Hepatocyte (in vitro differentiated cells): ENCODE data around the gene ADORA2A. TPM values are rescaled to one million over a fixed set of nuclear protein-coding genes. Genes with fewer than 3 reads are reported as not detected.
A peak's percentile ranks its signal among the peaks of the same experiment; 100 is the strongest.

ENCODE experiments used
- DNase-seq: peaks from one replicate; pipeline ENCODE4 v3.0.0-alpha.2; 2016; ENCODE audit warnings: low spot score
- H2AFZ ChIP-seq: fragments of 200-600 bp; sonication (generic); 2 replicates; pipeline ENCODE4 v1.6.0; 2016; ENCODE audit warnings: antibody characterized with exemption, mild to moderate bottlenecking
- H3K27ac ChIP-seq: fragments of 200-600 bp; sonication (generic); 2 replicates; pipeline ENCODE4 v1.5.1; 2016; ENCODE audit warnings: mild to moderate bottlenecking
- H3K27me3 ChIP-seq: fragments of 200-600 bp; sonication (generic); 2 replicates; pipeline ENCODE4 v1.6.1; 2016
- H3K36me3 ChIP-seq: fragments of 200-600 bp; sonication (generic); replicated peaks from 2 replicates; pipeline ENCODE4 v1.5.1; 2016; ENCODE audit warnings: low read depth; ENCODE audit not compliant: insufficient read depth
- H3K4me1 ChIP-seq: fragments of 200-600 bp; sonication (generic); 2 replicates; pipeline ENCODE4 v1.5.1; 2016; ENCODE audit warnings: mild to moderate bottlenecking, moderate library complexity; ENCODE audit not compliant: insufficient read depth
- H3K4me2 ChIP-seq: fragments of 200-600 bp; sonication (generic); 2 replicates; pipeline ENCODE4 v1.6.0; 2016
- H3K4me3 ChIP-seq: fragments of 200-600 bp; sonication (generic); 2 replicates; pipeline ENCODE4 v1.5.1; 2016; ENCODE audit warnings: mild to moderate bottlenecking
- H3K79me2 ChIP-seq: fragments of 200-600 bp; sonication (generic); 2 replicates; pipeline ENCODE4 v1.6.0; 2017; ENCODE audit warnings: mild to moderate bottlenecking
- H3K9me2 ChIP-seq: fragments of 200-600 bp; sonication (generic); replicated peaks from 2 replicates; pipeline ENCODE4 v1.6.0; 2017; ENCODE audit warnings: mild to moderate bottlenecking; ENCODE audit not compliant: insufficient read depth
- H3K9me3 ChIP-seq: fragments of 200-600 bp; sonication (generic); 2 replicates; pipeline ENCODE4 v1.5.1; 2016; ENCODE audit warnings: low read depth, mild to moderate bottlenecking
- H4K20me1 ChIP-seq: fragments of 200-600 bp; sonication (generic); 2 replicates; pipeline ENCODE4 v1.6.0; 2016; ENCODE audit warnings: mild to moderate bottlenecking; ENCODE audit not compliant: insufficient read depth, poor library complexity, severe bottlenecking
- EZH2 ChIP-seq: fragments of 200-600 bp; sonication (generic); IDR thresholded peaks from 2 replicates; pipeline ENCODE4 v1.6.1; 2016; ENCODE audit warnings: antibody characterized with exemption, mild to moderate bottlenecking, borderline replicate concordance
- EZH2phosphoT487 ChIP-seq: fragments of 200-600 bp; sonication (generic); IDR thresholded peaks from one replicate; pipeline ENCODE4 v1.6.1; 2018; ENCODE audit warnings: antibody characterized with exemption, mild to moderate bottlenecking, low read depth, moderate library complexity; ENCODE audit not compliant: unreplicated experiment, severe bottlenecking
- WGBS: methylation state at CpG from one replicate; pipeline ENCODE4 v1.1.6; 2016; ENCODE audit warnings: low lambda C conversion rate; ENCODE audit errors: missing lambda C conversion rate; 5-methylcytosine and 5-hydroxymethylcytosine counted together
- polyA plus RNA-seq: library from polyadenylated mRNA; unstranded; fragments of >200 nt; fragmentation: Nextera tagmentation; extraction: Ambion mirVana; gene quantifications from 2 replicates; pipeline ENCODE4 v1.2.1, GENCODE V29; 2016
- total RNA-seq: library from RNA; depleted of rRNA; stranded (reverse); fragments of >200 nt; gene quantifications from 2 replicates; pipeline ENCODE4 v1.2.3, GENCODE V29; 2014
- TF ChIP-seq, protein P1 (sequence below): fragments of 200-600 bp; sonication (generic); IDR thresholded peaks from 2 replicates; pipeline ENCODE4 v1.5.1; 2016; ENCODE audit warnings: antibody characterized with exemption, mild to moderate bottlenecking; ENCODE audit not compliant: poor library complexity

Gene ADORA2A
- total and polyA plus RNA-seq, 2 experiments from 2014 or later = 1.2 to 3.3 TPM

DNA sequence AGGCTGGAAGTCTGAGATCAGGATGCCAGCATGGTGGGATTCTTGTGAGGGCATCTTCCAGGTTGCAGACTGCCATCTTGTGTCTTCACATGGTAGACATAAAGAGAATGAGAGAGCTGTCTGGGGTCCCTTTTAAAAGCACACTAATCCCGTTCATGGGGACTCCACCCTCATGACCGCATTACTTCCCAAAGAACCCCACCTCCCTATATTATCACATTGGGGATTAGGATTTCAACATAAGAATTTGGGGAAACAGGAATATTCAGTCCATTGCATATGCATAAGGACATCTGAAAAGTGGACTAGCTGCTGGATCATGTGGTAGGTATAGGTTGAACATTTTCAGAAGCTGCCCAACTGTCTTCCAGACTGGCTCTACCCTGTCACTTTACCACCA is 33.1 kb upstream of the ADORA2A start:
- Histone ChIP-seq H3K9me3 (no peaks in the 10 kb centered on the region), H2AFZ (no peak overlapping the region), H3K4me1 (peaks cover 17% of the 10 kb centered on the region), H3K4me2 (no peak overlapping the region), H3K36me3 (no peaks in the 10 kb centered on the region), H3K27ac (no peak overlapping the region), H3K9me2 (no peaks in the 10 kb centered on the region), H3K27me3 (no peaks in the 10 kb centered on the region), H3K79me2 (no peaks in the 10 kb centered on the region), H3K4me3 (no peak overlapping the region), H4K20me1 (no peaks in the 10 kb centered on the region)
- WGBS = 86% methylated on average over 2 of the region's 2 CpGs
- TF ChIP-seq EZH2phosphoT487 = no peak
- no peak for TF ChIP-seq EZH2
- TF ChIP-seq, protein P1, sequence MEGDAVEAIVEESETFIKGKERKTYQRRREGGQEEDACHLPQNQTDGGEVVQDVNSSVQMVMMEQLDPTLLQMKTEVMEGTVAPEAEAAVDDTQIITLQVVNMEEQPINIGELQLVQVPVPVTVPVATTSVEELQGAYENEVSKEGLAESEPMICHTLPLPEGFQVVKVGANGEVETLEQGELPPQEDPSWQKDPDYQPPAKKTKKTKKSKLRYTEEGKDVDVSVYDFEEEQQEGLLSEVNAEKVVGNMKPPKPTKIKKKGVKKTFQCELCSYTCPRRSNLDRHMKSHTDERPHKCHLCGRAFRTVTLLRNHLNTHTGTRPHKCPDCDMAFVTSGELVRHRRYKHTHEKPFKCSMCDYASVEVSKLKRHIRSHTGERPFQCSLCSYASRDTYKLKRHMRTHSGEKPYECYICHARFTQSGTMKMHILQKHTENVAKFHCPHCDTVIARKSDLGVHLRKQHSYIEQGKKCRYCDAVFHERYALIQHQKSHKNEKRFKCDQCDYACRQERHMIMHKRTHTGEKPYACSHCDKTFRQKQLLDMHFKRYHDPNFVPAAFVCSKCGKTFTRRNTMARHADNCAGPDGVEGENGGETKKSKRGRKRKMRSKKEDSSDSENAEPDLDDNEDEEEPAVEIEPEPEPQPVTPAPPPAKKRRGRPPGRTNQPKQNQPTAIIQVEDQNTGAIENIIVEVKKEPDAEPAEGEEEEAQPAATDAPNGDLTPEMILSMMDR = no peak
- no peak for DNase-seq

DNA sequence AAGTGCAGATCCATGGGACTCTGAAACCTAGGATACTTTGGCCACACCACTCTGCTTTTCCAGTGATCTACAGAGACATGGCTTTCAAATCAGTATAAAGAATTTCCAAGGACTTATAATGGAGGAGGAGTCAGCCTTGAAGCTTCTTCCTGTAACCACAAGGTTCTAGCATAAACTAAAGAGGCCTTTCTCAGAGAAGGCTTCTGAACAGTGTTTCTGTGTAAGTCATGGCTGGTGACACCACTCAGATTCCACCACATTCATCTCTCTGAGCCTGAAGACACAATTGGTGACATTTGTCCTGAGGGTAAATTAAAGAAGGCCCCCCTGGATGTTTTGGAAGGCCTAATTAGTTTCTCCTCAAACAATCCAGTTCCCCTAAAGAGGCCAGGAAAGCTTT is 29.0 kb upstream of the ADORA2A start:
- H2AFZ ChIP-seq = no peak overlapping the region
- no peaks in the 10 kb centered on the region for H4K20me1 ChIP-seq
- H3K4me1 ChIP-seq = peaks cover 17% of the 10 kb centered on the region
- H3K4me2 ChIP-seq = no peak overlapping the region
- H3K79me2 ChIP-seq = no peaks in the 10 kb centered on the region
- no peaks in the 10 kb centered on the region for H3K9me2 ChIP-seq
- H3K9me3 ChIP-seq = no peaks in the 10 kb centered on the region
- no peaks in the 10 kb centered on the region for H3K36me3 ChIP-seq
- no peaks in the 10 kb centered on the region for H3K27me3 ChIP-seq
- TF ChIP-seq, protein P1 = no peak
- TF ChIP-seq EZH2phosphoT487 (no peak), EZH2 (no peak)
- H3K4me3 ChIP-seq = no peak overlapping the region
- no peak for DNase-seq
- no peak overlapping the region for H3K27ac ChIP-seq

DNA sequence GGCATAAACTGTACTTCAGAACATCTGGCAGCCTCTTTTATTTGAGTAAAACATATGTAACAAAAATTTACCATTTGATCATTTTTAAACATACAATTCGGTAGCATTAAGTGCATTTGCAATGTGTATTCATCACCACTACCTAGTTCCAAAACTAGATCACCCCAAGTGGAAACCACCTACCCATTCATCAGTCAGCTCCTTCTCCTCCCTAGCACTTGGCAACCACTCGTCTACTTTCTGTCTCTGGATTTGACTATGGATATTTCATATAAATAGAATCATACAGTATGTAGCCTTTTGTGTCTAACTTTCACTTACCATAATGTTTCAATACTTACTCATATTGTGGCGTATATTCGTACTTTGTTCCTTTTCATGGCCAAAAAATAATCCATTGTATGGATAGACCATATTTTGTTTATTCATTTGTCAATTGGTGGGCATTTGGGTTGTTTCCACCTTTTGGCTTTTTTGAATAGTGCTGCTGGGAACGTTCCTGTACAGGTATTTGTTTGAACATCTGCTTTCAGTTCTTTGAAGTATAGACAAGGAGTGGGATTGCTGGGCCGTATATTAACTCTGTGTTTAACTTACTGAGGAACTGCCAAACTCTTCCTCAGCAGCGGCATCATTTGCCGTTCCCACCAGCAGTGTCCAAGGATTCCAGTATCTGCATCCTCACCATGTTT is 27.2 kb upstream of the ADORA2A start:
- H2AFZ ChIP-seq = no peak overlapping the region
- DNase-seq = no peak
- WGBS = 61% methylated on average over 8 of the region's 8 CpGs
- peak overlapping the region; percentile 4 for H3K27ac ChIP-seq
- peaks cover 21% of the 10 kb centered on the region for H3K4me1 ChIP-seq
- H3K27me3 ChIP-seq = no peaks in the 10 kb centered on the region
- no peaks in the 10 kb centered on the region for H3K9me3 ChIP-seq
- TF ChIP-seq, protein P1 = no peak
- TF ChIP-seq EZH2phosphoT487 = no peak
- no peak for TF ChIP-seq EZH2
- no peak overlapping the region for H3K4me3 ChIP-seq
- H3K9me2 ChIP-seq = no peaks in the 10 kb centered on the region
- H4K20me1 ChIP-seq = peaks cover 4% of the 10 kb centered on the region
- peaks cover 4% of the 10 kb centered on the region for H3K79me2 ChIP-seq
- no peaks in the 10 kb centered on the region for H3K36me3 ChIP-seq
- H3K4me2 ChIP-seq = peak overlapping the region; percentile 13
